UCSD-AML1 (cell line): Measurements from ENCODE around the gene SMARCB1.

ENCODE experiments used
- DNase-seq: peaks from one replicate; lab custom pipeline; 2025; ENCODE audit not compliant: unreplicated experiment; lab: John Stamatoyannopoulos, UW

The SMARCB1 gene

GRCh38 chr22:23878219-23878618 is 91.5 kb downstream of the SMARCB1 start:
- no peak for DNase-seq

DNA sequence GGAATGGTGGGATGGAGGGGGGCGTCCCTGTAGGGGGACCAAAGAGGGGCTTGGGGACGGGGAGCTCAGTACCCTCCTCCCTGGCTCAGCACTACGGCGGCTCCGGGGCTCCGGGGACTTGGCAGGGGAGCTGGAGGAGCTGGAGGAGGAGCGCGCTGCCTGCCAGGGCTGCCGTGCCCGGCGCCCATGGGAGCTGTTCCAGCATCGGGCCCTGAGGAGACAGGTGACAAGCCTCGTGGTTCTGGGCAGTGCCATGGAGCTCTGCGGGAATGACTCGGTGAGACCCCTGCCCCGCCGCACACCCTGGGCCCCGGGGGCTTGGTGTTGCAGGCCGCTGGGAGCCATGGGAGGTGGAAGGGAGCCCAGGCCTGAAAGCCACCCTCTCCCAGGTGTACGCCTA is 95.6 kb downstream of the SMARCB1 start:
- no peak for DNase-seq

GRCh38 chr22:23883658-23884057 is 96.9 kb downstream of the SMARCB1 start:
- no peak for DNase-seq

- no peak for DNase-seq
These were observed 97.4 kb downstream of the SMARCB1 start for GRCh38 chr22:23884140-23884539.
